ENCODE measurements around the gene HMX1. TPM values are rescaled to one million over a fixed set of nuclear protein-coding genes. Genes with fewer than 3 reads are reported as not detected.

HMX1 gene
- total and polyA plus RNA-seq, 10 of the 15 experiments (the other 5 are each of a cell fraction or from before 2014, with no cell fraction given): not detected

GRCh38 chr4:8888856-8889255 lies 17.2 kb upstream of the HMX1 start:
- H2AFZ ChIP-seq (ENCODE audit: control insufficient read depth, low read depth, low read length): no peak overlapping the region
- FAIRE-seq (no peak), DNase-seq (ENCODE audit: low read depth, low spot score) (no peak), ATAC-seq (no peak)
- 18% methylated on average over 13 of the region's 13 CpGs for WGBS (ENCODE audit: insufficient coverage, insufficient replicate concordance, low lambda C conversion rate, missing lambda C conversion rate)
- no peaks in the 10 kb centered on the region for H4K20me1 ChIP-seq (ENCODE audit: control insufficient read depth, insufficient read depth)
- no TSS peak for BruUV-seq (replicated peaks)
- CTCF ChIA-PET: no interaction called here
- RAD21 ChIA-PET (ENCODE audit: unreplicated experiment): no interaction called here
- in situ Hi-C loops (cut with MboI): no loop called here
- POLR2A ChIA-PET: no interaction called here
- no peak overlapping the region for H3K4me2 ChIP-seq (ENCODE audit: control insufficient read depth, insufficient read depth)
- no peaks in the 10 kb centered on the region for H3K36me3 ChIP-seq (ENCODE audit: control insufficient read depth in 2 of 2, insufficient read depth in 2 of 2, low read length in 1 of 2)
- TF ChIP-seq EGR1 (IDR thresholded peaks at IDR 0.05; ENCODE audit: borderline replicate concordance in 1 of 2, low read depth in 2 of 2, low read length in 2 of 2) (no peak), RAD51 (IDR thresholded peaks at IDR 0.05) (no peak), ZBTB11 (CRISPR knock-in tag; IDR thresholded peaks at IDR 0.05) (no peak), NRF1 (conservative IDR thresholded peaks at IDR 0.05; ENCODE audit: low read depth, low read length) (no peak), CEBPB (IDR thresholded peaks at IDR 0.05; ENCODE audit: borderline replicate concordance in 1 of 2, low read depth in 2 of 2, low read length in 2 of 2) (no peak), NBN (IDR thresholded peaks at IDR 0.05) (no peak), WRNIP1 (IDR thresholded peaks at IDR 0.05; ENCODE audit: borderline replicate concordance, low read depth, low read length) (no peak), TARDBP (IDR thresholded peaks at IDR 0.05; ENCODE audit: borderline replicate concordance) (no peak), EZH2 (IDR thresholded peaks at IDR 0.05; ENCODE audit: borderline replicate concordance, control insufficient read depth, low read depth, low read length) (no peak), SIX5 (IDR thresholded peaks at IDR 0.05; ENCODE audit: low read depth, low read length, severe bottlenecking) (no peak), POU2F2 (IDR thresholded peaks at IDR 0.05; ENCODE audit: borderline replicate concordance, low read depth, low read length) (no peak), ASH2L (IDR thresholded peaks at IDR 0.05; ENCODE audit: borderline replicate concordance, low read depth) (no peak), MYC (IDR thresholded peaks at IDR 0.05; ENCODE audit: insufficient read depth, insufficient read length, insufficient replicate concordance, low read length, severe bottlenecking) (no peak), MLLT1 (IDR thresholded peaks at IDR 0.05) (no peak)
- H3K79me2 ChIP-seq (ENCODE audit: control insufficient read depth, insufficient read depth, low read length): no peaks in the 10 kb centered on the region
- no peaks in the 10 kb centered on the region for H3K4me1 ChIP-seq (ENCODE audit: control insufficient read depth, insufficient read depth, low read length)
- no peak overlapping the region for H3K4me3 ChIP-seq
- H3K9ac ChIP-seq (ENCODE audit: control insufficient read depth, insufficient read depth, low read length): no peak overlapping the region
- no peak overlapping the region for H3K27ac ChIP-seq (ENCODE audit: control insufficient read depth, insufficient read depth)
- SMC1A ChIA-PET (ENCODE audit: uncharacterized antibody, unreplicated experiment): no interaction called here
- H3K9me3 ChIP-seq (replicated peaks; ENCODE audit: control insufficient read depth, insufficient read depth, low read length): no peaks in the 10 kb centered on the region; the same call in 2 of the 3 replicates
- H3K27me3 ChIP-seq (replicated peaks in 1 of 2; ENCODE audit: control insufficient read depth in 2 of 2, insufficient read depth in 2 of 2, low read length in 1 of 2): no peaks in the 10 kb centered on the region; a peak in 2 of 4 replicates
- intact Hi-C loops (cut with micrococcal nuclease; ENCODE audit: unreplicated experiment): no loop called here
